Subcutaneous abdominal adipose tissue (tissue), 5 donors: ENCODE results near the gene FGB.

ENCODE experiments used
- H3K27ac ChIP-seq: one replicate; pipeline ENCODE4 v1.7.0; 2013; ENCODE audit warnings: low read depth, mild to moderate bottlenecking, inconsistent platforms, low read length, moderate library complexity
- H3K27me3 ChIP-seq, 5 donors: one replicate each; pipeline ENCODE4 v1.7.0; 2013; ENCODE audit warnings: low read length in 5 of 5, inconsistent platforms in 1 of 5; ENCODE audit not compliant: control insufficient read depth in 5 of 5, insufficient read depth in 4 of 5
- H3K36me3 ChIP-seq, 5 donors: one replicate each; pipeline ENCODE4 v1.7.0; 2013; ENCODE audit warnings: low read length in 5 of 5; ENCODE audit not compliant: control insufficient read depth in 5 of 5, insufficient read depth in 5 of 5
- H3K4me1 ChIP-seq, 5 donors: one replicate each; pipeline ENCODE4 v1.7.0; 2013; ENCODE audit warnings: low read length in 5 of 5, mild to moderate bottlenecking in 3 of 5, moderate library complexity in 1 of 5; ENCODE audit not compliant: control insufficient read depth in 5 of 5, insufficient read depth in 5 of 5
- H3K4me3 ChIP-seq, 5 donors: one replicate each; pipeline ENCODE4 v1.7.0; 2013; ENCODE audit warnings: low read length in 5 of 5, low read depth in 1 of 5
- H3K9ac ChIP-seq, 5 donors: one replicate each; pipeline ENCODE4 v1.7.0; 2013; ENCODE audit warnings: low read length in 5 of 5, mild to moderate bottlenecking in 4 of 5, moderate library complexity in 3 of 5
- H3K9me3 ChIP-seq, 5 donors: one replicate each; pipeline ENCODE4 v1.7.0; 2013; ENCODE audit warnings: low read length in 5 of 5; ENCODE audit not compliant: control insufficient read depth in 5 of 5
- donor health status: healthy.
- donor health status: healthy.
- donor health status: healthy.
- donor health status: healthy.
- donor health status: healthy.

FGB gene

DNA sequence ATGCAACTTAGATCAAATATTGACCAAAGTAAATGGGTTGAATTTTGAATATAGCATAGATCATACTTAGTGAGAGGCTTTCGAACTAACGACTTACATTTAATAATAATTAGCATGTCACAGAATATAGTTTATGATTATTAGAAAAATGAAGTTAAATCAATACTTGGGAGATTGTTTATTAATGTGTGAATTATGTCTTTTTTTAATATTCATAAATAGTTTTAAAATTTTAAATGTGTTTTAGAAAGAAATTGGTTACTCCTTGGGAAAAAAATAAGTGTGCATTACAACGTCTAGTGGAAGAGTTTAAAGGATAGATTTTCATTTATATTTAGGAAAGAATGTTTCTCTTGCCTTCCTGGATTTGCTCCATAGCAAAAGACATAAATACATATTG lies 20.4 kb downstream of the FGB start:
- Histone ChIP-seq H3K36me3 (no peaks in the 10 kb centered on the region), H3K27ac (no peak overlapping the region), H3K27me3 (peaks cover 0 to 6% (median 0%) of the 10 kb centered on the region in 5 donors), H3K9ac (no peak overlapping the region), H3K4me3 (no peak overlapping the region), H3K4me1 (no peaks in the 10 kb centered on the region), H3K9me3 (no peaks in the 10 kb centered on the region)

DNA sequence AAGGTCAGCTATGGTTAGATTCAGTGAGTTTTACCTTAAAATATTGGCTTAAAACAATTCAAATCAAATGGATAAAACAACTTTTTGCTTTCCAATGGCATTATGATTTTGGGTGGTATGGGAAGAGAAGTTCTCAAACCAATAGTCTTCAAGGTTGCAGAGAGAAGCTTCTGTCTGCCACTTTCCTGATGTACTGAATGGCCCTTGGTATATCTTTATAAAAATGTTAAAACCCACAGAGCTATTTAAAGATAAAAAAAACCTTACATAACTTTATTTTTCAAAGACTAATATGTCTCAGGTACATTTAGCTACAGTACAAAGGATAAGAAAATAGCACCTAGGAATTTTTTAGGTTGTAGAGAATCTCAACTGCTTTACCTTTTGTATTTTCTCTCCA lies 20.9 kb downstream of the FGB start:
- no peak overlapping the region for H3K4me3 ChIP-seq
- peaks cover 0 to 6% (median 0%) of the 10 kb centered on the region in 5 donors for H3K27me3 ChIP-seq
- H3K9me3 ChIP-seq: no peaks in the 10 kb centered on the region
- H3K4me1 ChIP-seq: no peaks in the 10 kb centered on the region
- no peak overlapping the region for H3K27ac ChIP-seq
- no peaks in the 10 kb centered on the region for H3K36me3 ChIP-seq
- H3K9ac ChIP-seq: no peak overlapping the region

DNA sequence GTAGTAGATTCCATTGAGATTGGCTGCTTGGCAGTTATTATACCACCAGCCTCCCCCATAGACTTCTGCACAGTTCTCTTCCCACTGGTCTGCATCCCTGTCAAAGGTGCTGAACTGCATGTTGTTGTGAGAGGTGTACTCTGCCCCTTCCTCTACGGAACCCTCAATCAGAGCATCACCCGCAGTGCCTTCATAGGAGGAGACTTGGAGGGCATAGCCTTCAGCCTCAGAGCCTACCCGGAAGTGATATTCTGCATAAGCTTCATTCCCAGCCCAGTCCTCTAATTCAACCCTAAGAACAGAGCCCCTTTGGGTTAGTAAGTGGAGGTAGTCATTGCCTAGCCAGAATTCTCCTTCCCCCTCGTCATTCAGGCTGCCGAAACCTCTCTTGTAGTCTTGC lies 21.4 kb downstream of the FGB start:
- no peaks in the 10 kb centered on the region for H3K4me1 ChIP-seq
- no peak overlapping the region for H3K9ac ChIP-seq
- H3K27me3 ChIP-seq: peaks cover 0 to 6% (median 3%) of the 10 kb centered on the region in 5 donors
- no peak overlapping the region for H3K27ac ChIP-seq
- H3K9me3 ChIP-seq: no peaks in the 10 kb centered on the region
- H3K36me3 ChIP-seq: no peaks in the 10 kb centered on the region
- H3K4me3 ChIP-seq: no peak overlapping the region

DNA sequence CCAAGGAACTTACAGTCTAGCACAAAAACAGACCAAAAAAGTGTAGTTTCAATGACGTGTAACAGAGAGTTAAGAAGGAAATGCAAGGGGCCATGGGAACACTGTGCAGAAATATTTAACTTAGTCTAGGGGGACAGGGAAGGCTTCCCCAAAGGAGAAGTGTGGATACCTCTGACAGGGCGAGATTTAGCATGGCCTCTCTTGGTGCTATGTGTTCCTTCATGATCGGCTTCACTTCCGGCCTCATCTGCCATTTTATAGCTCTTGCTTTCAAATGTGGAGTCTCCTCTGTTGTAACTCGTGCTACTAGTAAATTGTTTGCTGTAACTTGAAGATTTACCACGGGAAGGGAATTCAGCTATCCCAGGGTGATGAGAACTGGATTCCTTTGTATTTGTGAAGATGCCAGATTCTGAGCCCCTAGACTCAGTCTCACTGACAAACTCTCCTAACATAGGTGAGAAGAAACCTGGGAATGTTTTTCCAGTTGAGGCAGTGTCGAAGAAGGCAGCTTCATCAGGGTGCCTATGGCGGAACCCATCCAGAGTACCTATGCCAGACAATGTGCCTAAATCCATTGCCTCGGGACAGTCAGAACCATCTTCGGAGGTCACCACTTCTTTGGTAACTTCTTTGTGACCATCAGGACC lies 22.7 kb downstream of the FGB start:
- Histone ChIP-seq H3K27ac (no peak overlapping the region), H3K9me3 (no peaks in the 10 kb centered on the region), H3K4me1 (no peaks in the 10 kb centered on the region), H3K4me3 (no peak overlapping the region), H3K27me3 (peaks cover 0 to 7% (median 4%) of the 10 kb centered on the region in 5 donors), H3K36me3 (no peaks in the 10 kb centered on the region), H3K9ac (no peak overlapping the region)

DNA sequence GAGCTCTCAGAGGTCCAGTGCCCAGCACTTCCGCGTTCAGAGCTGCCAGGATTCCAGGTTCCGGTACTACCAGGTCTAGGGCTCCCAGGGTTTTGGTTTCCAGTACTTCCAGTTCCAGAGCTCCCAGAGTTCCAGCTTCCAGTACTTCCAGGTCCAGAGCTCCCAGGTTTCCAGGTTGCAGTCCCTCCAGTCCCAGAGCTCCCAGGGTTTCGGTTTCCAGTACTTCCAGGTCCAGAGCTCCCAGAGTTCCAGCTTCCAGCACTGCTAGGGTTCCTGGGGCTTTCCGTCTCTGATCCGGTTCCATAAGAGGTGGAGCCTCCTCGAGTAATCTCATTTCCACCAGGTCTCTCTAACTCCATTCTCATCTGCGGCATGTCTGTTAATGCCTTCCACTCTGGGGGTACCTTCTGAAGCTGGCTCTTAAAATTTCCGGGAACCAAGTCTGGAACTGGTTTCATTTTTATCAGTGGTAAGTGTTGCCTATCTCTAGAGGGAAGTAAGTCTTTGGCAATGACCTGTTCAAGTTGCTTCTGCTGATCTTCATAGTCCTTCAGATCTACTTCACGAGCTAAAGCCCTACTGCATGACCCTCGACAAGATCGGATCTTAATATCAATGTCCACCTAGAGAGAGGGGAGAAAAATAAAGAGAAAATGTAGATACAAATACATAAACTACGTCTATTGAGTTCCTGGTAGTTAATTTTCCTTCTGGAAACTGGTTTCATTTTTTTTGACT lies 23.7 kb downstream of the FGB start:
- H3K36me3 ChIP-seq: no peaks in the 10 kb centered on the region
- no peaks in the 10 kb centered on the region for H3K4me1 ChIP-seq
- H3K27ac ChIP-seq: no peak overlapping the region
- H3K9ac ChIP-seq: no peak overlapping the region
- H3K9me3 ChIP-seq: no peaks in the 10 kb centered on the region
- peaks cover 0 to 10% (median 6%) of the 10 kb centered on the region in 5 donors for H3K27me3 ChIP-seq
- H3K4me3 ChIP-seq: no peak overlapping the region

DNA sequence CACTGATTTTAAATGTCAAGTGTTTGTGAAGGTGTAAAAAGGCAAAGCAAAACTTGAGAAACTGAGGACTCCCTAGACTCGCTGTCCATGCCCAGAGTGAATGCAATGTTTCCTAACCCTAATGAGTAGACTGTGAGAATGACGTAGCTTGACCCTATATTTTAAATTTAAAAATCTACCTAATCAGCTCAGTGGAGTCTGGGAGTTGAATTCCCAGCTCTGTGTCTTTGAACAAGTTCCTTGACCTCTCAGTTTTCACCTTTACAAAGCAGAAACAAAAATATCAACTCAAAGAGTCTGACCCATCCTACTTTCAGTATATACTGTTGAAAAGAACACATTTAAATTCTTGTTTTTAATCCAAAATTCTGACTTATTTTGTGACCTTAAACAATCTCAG lies 25.4 kb downstream of the FGB start:
- H3K9ac ChIP-seq: no peak overlapping the region
- H3K9me3 ChIP-seq: no peaks in the 10 kb centered on the region
- no peak overlapping the region for H3K27ac ChIP-seq
- H3K4me1 ChIP-seq: no peaks in the 10 kb centered on the region
- no peaks in the 10 kb centered on the region for H3K36me3 ChIP-seq
- H3K27me3 ChIP-seq: peaks cover 0 to 10% (median 6%) of the 10 kb centered on the region in 5 donors
- H3K4me3 ChIP-seq: no peak overlapping the region

DNA sequence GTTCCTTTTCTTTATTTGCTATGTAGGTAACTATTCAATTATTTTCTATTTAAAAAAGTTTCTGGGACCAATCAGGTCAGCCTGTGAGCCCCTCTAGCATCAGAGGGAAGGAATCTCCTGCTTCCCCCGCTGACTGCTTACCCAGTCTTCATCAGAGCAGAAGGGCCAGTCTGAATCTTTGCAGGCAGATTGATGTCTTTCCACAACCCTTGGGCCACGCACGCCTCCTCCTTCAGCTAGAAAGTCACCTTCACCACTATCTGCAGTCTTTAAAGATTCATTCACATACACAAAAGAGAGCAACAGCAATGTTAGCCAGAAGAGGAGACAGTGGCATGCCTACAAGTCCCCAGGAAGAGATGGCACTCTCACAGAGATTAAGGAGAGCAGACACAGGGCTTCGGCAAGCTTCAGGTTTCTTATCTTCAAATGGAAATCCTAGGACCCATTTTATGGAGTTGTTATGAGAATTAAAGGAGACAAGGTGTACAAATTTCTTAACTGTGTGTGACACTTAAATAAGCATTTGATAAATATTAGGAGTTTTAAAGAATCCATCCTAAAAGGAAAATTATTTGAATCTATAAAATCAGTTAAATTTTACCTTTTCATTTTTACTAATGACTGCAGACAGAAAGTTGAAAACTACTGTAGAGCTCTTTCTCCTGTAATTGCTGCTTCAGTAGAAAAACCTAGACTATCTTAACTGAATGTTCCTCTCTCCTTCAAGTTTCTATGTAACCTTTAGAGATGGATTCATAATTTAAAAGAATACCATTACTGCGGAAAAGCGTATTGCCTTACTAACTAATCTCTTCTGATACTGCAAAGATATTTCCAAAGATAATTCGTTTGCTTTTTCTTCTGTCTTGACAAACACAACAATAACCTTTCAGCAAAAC lies 26.7 kb downstream of the FGB start:
- H3K4me3 ChIP-seq: no peak overlapping the region
- peaks cover 0 to 10% (median 2%) of the 10 kb centered on the region in 5 donors for H3K27me3 ChIP-seq

DNA sequence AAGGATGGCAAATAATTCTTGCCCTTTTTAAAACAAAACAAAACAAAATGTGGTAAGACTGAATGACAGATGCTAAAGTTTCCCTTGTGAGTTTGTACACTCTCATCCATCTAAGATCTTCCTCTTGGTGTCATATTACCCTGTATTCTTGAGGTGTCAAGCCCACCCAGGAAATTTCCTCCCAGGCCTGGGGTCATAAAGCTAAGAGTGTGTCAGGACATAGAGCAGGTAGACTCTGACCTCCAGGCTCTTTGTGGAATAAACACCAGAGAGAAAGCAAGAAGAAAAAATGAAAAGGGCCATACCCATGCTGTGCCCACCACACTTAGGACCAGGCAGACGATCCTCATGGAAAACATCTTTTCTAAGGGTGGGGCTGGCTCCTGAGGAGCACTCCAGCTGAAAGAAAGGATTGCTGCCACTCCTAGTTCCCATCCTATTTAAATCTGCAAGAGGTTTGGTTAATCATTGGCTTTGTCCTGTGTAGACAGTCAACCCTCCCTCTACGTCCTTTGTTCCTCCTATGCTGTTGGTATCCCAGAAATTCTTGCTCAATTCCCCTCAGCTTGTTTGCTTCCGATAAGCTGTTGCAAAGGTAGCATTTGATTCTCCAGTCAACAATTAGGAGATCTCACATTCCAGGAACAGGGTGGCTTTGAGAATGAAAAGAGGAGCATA lies 27.7 kb downstream of the FGB start, which contains the start of gene FGA:
TSS of gene FGA (minus strand) at position 414 of the 678 bp plus-strand sequence. CDS start at position 359, 55 bp downstream.
- Histone ChIP-seq H3K27ac (no peak within 1 kb of the TSS), H3K9me3 (no peaks in the 10 kb centered on the region), H3K4me1 (no peaks in the 10 kb centered on the region), H3K27me3 (peaks cover 0 to 10% (median 2%) of the 10 kb centered on the region in 5 donors), H3K36me3 (no peaks in the 10 kb centered on the region), H3K4me3 (no peak within 1 kb of the TSS), H3K9ac (no peak within 1 kb of the TSS)

More for the DNA sequence above, 26.7 kb downstream of the FGB start:
- H3K9ac ChIP-seq: no peak overlapping the region
- H3K4me1 ChIP-seq: no peaks in the 10 kb centered on the region
- H3K9me3 ChIP-seq: no peaks in the 10 kb centered on the region
- no peak overlapping the region for H3K27ac ChIP-seq
- H3K36me3 ChIP-seq: no peaks in the 10 kb centered on the region

DNA sequence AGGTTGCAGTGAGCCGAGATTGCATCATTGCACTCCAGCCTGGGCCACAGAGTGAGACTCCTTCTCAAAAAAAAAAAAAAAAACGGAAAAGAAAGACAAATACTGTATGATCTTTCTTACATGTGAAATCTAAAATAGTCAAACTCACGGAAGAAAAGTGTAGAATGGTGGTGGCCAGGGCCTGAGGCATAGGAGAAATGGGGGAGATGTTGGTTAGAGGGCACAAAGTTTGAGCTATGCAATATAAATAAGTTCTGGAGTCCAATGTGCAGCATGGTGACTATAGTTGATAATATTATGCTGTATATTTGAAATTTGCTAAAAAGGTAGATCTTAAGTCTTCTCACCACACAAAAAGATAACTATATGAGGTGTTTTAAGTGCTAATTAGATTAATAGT lies 29.1 kb downstream of the FGB start:
- no peak overlapping the region for H3K9ac ChIP-seq
- no peaks in the 10 kb centered on the region for H3K9me3 ChIP-seq
- H3K4me1 ChIP-seq: no peaks in the 10 kb centered on the region
- no peaks in the 10 kb centered on the region for H3K36me3 ChIP-seq
- peaks cover 0 to 10% (median 2%) of the 10 kb centered on the region in 5 donors for H3K27me3 ChIP-seq
- H3K4me3 ChIP-seq: no peak overlapping the region
- H3K27ac ChIP-seq: no peak overlapping the region
